Measurements from ENCODE around the gene ANXA11. TPM values are rescaled to one million over a fixed set of nuclear protein-coding genes. Genes with fewer than 3 reads are reported as not detected.

Gene ANXA11
- total RNA-seq, 1 experiment from 2014 or later = 110 TPM

GRCh38 chr10:80187465-80188409, 17.6 kb downstream of the ANXA11 start:
- no peak for DNase-seq (ENCODE audit: low spot score)

GRCh38 chr10:80187060-80187459, 18.3 kb downstream of the ANXA11 start:
- no peak for DNase-seq (ENCODE audit: low spot score)

GRCh38 chr10:80186364-80187012, 18.8 kb downstream of the ANXA11 start:
- DNase-seq (ENCODE audit: low spot score) = no peak

- DNase-seq (ENCODE audit: low spot score) = no peak
These were observed 19.6 kb downstream of the ANXA11 start for GRCh38 chr10:80185578-80186299.

GRCh38 chr10:80184291-80184690, 21.0 kb downstream of the ANXA11 start:
- no peak for DNase-seq (ENCODE audit: low spot score)

GRCh38 chr10:80183436-80183835, 21.9 kb downstream of the ANXA11 start:
- no peak for DNase-seq (ENCODE audit: low spot score)

GRCh38 chr10:80182986-80183385, 22.4 kb downstream of the ANXA11 start:
- DNase-seq (ENCODE audit: low spot score) = no peak

GRCh38 chr10:80177781-80178636, 27.3 kb downstream of the ANXA11 start:
- no peak for DNase-seq (ENCODE audit: low spot score)

- no peak for DNase-seq (ENCODE audit: low spot score)
These were observed 28.8 kb downstream of the ANXA11 start for GRCh38 chr10:80176526-80176925.

GRCh38 chr10:80174641-80175395, 30.5 kb downstream of the ANXA11 start:
- DNase-seq (ENCODE audit: low spot score) = no peak

GRCh38 chr10:80173466-80173865, 31.9 kb downstream of the ANXA11 start:
- no peak for DNase-seq (ENCODE audit: low spot score)

- DNase-seq (ENCODE audit: low spot score) = no peak
These were observed 32.4 kb downstream of the ANXA11 start for GRCh38 chr10:80172896-80173295.

GRCh38 chr10:80171248-80171660, 34.1 kb downstream of the ANXA11 start:
- DNase-seq (ENCODE audit: low spot score) = no peak

- DNase-seq (ENCODE audit: low spot score) = no peak
These were observed 34.7 kb downstream of the ANXA11 start for GRCh38 chr10:80170641-80171040.

GRCh38 chr10:80170026-80170425, 35.3 kb downstream of the ANXA11 start:
- no peak for DNase-seq (ENCODE audit: low spot score)

GRCh38 chr10:80168679-80169380, 36.5 kb downstream of the ANXA11 start:
- DNase-seq (ENCODE audit: low spot score) = no peak

GRCh38 chr10:80168162-80168511, 37.2 kb downstream of the ANXA11 start:
- no peak for DNase-seq (ENCODE audit: low spot score)

GRCh38 chr10:80167471-80168161, 37.7 kb downstream of the ANXA11 start:
- DNase-seq (ENCODE audit: low spot score) = no peak

Measured in A172 (cell line).